ENCODE results near the gene YLPM1.
"Not testable (repeated sequence)": the region's sequence is repeated elsewhere in the genome, so short reads cannot be mapped to it uniquely, and the experiment has no call there.

The YLPM1 gene, protein sequence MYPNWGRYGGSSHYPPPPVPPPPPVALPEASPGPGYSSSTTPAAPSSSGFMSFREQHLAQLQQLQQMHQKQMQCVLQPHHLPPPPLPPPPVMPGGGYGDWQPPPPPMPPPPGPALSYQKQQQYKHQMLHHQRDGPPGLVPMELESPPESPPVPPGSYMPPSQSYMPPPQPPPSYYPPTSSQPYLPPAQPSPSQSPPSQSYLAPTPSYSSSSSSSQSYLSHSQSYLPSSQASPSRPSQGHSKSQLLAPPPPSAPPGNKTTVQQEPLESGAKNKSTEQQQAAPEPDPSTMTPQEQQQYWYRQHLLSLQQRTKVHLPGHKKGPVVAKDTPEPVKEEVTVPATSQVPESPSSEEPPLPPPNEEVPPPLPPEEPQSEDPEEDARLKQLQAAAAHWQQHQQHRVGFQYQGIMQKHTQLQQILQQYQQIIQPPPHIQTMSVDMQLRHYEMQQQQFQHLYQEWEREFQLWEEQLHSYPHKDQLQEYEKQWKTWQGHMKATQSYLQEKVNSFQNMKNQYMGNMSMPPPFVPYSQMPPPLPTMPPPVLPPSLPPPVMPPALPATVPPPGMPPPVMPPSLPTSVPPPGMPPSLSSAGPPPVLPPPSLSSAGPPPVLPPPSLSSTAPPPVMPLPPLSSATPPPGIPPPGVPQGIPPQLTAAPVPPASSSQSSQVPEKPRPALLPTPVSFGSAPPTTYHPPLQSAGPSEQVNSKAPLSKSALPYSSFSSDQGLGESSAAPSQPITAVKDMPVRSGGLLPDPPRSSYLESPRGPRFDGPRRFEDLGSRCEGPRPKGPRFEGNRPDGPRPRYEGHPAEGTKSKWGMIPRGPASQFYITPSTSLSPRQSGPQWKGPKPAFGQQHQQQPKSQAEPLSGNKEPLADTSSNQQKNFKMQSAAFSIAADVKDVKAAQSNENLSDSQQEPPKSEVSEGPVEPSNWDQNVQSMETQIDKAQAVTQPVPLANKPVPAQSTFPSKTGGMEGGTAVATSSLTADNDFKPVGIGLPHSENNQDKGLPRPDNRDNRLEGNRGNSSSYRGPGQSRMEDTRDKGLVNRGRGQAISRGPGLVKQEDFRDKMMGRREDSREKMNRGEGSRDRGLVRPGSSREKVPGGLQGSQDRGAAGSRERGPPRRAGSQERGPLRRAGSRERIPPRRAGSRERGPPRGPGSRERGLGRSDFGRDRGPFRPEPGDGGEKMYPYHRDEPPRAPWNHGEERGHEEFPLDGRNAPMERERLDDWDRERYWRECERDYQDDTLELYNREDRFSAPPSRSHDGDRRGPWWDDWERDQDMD (N-terminal part only)

GRCh38 chr14:74762917-74763802, at the start of gene YLPM1:
TSS of gene YLPM1 (plus strand) at chr14:74763316. CDS start at chr14:74763490, 174 bp downstream.
- DNase-seq: peak; percentile 98

GRCh38 chr14:74713395-74713735, 49.8 kb upstream of the YLPM1 start:
- no peak for DNase-seq

GRCh38 chr14:74720526-74720925, 42.6 kb upstream of the YLPM1 start:
- no peak for DNase-seq

DNA sequence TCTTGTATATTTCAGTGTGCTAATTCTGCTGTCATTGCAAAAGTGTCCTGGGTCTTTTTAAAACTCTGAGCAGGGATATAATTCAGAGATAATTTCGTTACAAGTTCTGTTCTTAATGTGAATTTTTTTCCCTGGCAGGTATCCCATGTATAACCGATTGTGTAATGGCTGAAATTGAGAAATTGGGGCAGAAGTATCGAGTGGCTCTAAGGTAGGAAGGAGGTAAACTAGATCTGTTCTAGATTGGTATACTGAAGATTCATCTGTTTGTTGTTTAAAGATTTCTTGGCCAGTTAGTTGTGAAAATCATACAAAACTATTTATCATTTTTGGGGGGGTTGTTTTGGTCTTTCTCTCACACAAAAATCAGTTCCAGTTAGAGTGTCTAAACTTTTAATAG, 40.0 kb upstream of the YLPM1 start:
- DNase-seq: no peak

- DNase-seq: no peak
Observed at GRCh38 chr14:74732387-74732786, 30.7 kb upstream of the YLPM1 start.

- peak; percentile 12 for DNase-seq
Observed at GRCh38 chr14:74733221-74733620, 29.9 kb upstream of the YLPM1 start.

GRCh38 chr14:74735125-74735524, 28.0 kb upstream of the YLPM1 start:
- peak; percentile 74 for DNase-seq

GRCh38 chr14:74737753-74738325, 25.3 kb upstream of the YLPM1 start:
- no peak for DNase-seq

DNA sequence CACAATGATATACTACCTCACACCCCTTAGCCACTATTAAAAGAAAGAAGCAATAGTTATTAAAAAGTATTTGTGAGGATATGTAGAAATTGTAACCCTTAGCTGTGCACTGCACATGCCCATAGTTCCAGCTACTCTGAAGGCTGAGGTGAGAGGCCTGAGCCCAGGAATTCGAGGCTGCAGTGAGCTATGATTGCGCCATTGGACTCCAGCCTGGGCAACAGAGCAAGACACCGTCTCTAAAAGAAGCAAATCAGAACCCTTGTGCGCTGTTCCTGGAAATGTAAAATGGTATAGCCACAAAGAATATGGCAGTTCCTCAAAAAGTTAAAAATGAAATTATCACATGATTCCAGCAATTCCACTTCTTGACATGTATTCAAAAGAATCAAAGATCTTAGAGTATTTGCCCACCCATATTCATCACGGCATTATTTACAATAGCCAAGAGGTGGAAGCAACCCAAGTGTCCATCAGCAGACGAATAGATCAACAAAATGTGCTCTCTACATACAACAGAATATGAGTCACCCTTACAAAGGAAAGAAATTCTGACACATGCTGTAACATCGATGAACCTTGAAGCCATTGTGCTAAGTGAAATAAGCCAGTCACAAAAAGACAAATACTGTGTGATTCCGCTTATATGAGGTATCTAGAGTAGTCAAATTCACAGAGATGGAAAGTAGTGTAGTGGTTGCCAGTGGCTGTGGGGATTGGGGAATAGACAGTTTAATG, 23.7 kb upstream of the YLPM1 start:
- DNase-seq: no peak

DNA sequence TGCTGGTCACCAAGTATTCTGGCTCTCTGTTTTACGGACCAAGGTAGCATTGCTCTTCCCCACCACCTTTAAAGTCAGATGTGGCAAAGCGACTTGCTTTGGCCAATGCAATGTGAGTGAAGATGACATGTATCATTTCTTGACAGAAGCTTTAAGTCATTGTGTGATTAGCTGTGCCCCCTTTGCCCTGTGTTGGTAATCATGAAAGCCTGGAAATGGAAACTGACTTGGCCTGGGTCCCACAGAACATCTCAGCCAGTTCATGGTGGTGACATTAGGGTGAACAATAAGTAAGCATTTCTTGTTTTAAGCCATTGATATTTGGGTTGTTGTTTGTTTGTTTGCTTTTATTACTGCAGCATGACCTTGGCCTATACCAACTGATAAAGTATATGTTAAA, 15.9 kb upstream of the YLPM1 start:
- DNase-seq: no peak

DNA sequence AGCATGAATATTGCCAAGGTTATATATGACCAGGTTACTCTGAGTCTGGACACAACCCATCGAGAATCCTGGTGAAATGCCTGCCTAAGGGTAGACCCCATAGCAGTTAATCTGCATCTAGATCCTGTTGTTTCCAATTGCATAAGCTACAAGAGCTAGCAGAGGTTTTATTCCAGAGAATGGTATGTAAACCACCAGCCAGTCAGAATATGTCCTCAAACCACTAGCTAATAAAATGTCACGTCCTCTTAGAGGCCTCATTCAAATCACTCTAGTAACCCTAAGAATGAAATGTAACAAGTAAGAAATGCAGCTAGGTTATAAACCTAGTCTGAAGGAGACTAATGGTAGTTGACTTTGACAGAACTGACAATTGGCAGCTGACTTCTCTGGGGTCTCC, 9.0 kb upstream of the YLPM1 start:
- no peak for DNase-seq

DNA sequence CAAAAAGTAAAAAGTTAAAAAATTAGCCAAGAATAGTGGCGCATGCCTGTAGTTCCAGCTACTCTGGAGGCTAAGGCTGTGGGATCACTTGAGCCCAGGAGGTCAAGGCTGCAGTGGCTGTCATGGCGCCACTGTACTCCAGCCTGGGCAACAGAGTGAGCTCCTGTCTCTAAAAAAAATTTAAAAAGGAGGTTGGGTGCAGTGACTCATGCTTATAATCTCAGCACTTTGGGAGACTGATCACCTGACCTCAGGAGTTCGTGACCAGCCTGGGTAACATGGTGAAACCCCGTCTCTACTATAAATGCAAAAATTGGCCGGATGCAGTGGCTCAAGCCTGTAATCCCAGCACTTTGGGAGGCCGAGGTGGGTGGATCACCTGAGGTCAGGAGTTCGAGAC, 8.2 kb upstream of the YLPM1 start:
- DNase-seq: no peak

- no peak for DNase-seq
Observed at GRCh38 chr14:74756326-74756725, 6.8 kb upstream of the YLPM1 start.

DNA sequence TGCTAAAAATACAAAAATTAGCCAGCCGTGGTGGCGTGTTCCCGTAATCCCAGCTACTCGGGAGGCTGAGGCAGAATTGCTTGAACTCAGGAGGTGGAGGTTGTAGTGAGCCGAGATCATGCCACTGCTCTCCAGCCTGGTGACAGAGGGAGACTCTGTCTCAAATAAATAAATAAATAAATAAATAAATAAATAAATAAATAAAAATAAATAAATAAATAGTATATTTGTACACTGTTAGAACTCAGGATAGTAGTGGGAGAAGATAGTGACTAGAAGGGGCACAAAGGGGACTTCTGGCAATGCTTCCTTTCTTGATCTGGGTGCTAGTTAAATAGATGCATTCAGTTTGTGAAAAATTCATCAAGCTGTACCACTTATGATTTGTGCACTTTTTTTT, 4.6 kb upstream of the YLPM1 start:
- DNase-seq: not testable (repeated sequence)

DNA sequence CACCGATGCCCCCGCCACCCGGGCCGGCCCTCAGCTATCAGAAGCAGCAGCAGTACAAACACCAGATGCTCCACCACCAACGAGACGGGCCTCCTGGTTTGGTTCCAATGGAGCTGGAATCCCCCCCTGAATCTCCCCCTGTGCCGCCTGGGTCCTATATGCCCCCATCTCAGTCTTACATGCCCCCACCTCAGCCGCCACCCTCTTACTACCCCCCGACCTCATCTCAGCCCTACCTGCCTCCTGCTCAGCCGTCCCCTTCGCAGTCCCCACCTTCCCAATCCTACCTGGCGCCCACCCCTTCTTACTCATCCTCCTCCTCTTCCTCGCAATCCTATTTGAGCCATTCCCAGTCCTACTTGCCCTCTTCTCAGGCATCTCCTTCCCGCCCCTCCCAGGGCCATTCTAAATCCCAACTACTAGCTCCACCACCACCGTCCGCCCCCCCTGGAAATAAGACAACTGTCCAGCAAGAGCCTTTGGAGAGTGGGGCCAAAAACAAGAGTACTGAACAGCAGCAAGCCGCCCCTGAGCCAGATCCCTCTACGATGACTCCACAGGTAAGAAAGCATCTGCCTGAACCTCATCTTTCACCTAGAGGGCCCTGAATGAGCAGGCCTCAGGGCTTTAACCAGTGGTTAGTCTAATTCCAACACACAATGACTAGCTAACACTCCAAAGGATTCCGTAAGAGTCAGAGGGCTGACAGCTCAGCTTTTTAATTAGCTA, 851 bp downstream of the YLPM1 start:
- no peak for DNase-seq

GRCh38 chr14:74765721-74766120, 2.6 kb downstream of the YLPM1 start:
- DNase-seq: no peak

- peak; percentile 72 for DNase-seq
Observed at GRCh38 chr14:74771399-74771798, 8.3 kb downstream of the YLPM1 start.

- DNase-seq: no peak
Observed at GRCh38 chr14:74784634-74785033, 21.5 kb downstream of the YLPM1 start.

- DNase-seq: no peak
Observed at GRCh38 chr14:74785056-74785613, 22.0 kb downstream of the YLPM1 start.

GRCh38 chr14:74786796-74787315, 23.7 kb downstream of the YLPM1 start:
- DNase-seq: no peak
